Measurements from ENCODE around the gene MCM9. TPM values are rescaled to one million over a fixed set of nuclear protein-coding genes. Genes with fewer than 3 reads are reported as not detected.

Gene MCM9
- total RNA-seq, 2 donors from 2014 or later: 13.6 to 24.8 TPM

- Histone ChIP-seq H3K4me3 (no peak overlapping the region), H3K27me3 (replicated peaks; ENCODE audit: insufficient read depth) (no peaks in the 10 kb centered on the region), H3K27ac (no peak overlapping the region), H3K9me3 (no peaks in the 10 kb centered on the region), H3K4me1 (replicated peaks) (no peaks in the 10 kb centered on the region), H3K36me3 (no peaks in the 10 kb centered on the region)
- 72% methylated on average over 2 of the region's 2 CpGs for WGBS
- DNase-seq (ENCODE audit: low spot score): no peak
- TF ChIP-seq POLR2AphosphoS5 (IDR thresholded peaks at IDR 0.05) (no peak), CTCF (IDR thresholded peaks at IDR 0.05) (no peak)
- intact Hi-C loops (cut with DNase I): no loop called here
Observed at GRCh38 chr6:118953391-118953790, 18.4 kb upstream of the MCM9 start.

- 96% methylated on average over 2 of the region's 2 CpGs for WGBS
- H3K27ac ChIP-seq: no peak overlapping the region
- H3K4me1 ChIP-seq (replicated peaks): no peaks in the 10 kb centered on the region
- no peak for TF ChIP-seq POLR2A (IDR thresholded peaks at IDR 0.05)
- no peak for TF ChIP-seq CTCF (IDR thresholded peaks at IDR 0.05)
- no peak for TF ChIP-seq POLR2AphosphoS5 (IDR thresholded peaks at IDR 0.05)
- H3K27me3 ChIP-seq (replicated peaks; ENCODE audit: insufficient read depth): no peaks in the 10 kb centered on the region
- intact Hi-C loops (cut with DNase I): no loop called here
- no peaks in the 10 kb centered on the region for H3K9me3 ChIP-seq
- H3K36me3 ChIP-seq: no peaks in the 10 kb centered on the region
- DNase-seq (ENCODE audit: low spot score): no peak
- H3K4me3 ChIP-seq: no peak overlapping the region
Observed at GRCh38 chr6:118952683-118953082, 17.7 kb upstream of the MCM9 start.

GRCh38 chr6:118945217-118945616, 10.3 kb upstream of the MCM9 start:
- no peaks in the 10 kb centered on the region for H3K27me3 ChIP-seq (replicated peaks; ENCODE audit: insufficient read depth)
- no peak overlapping the region for H3K27ac ChIP-seq
- DNase-seq (ENCODE audit: low spot score): no peak
- intact Hi-C loops (cut with DNase I): no loop called here
- H3K9me3 ChIP-seq: no peaks in the 10 kb centered on the region
- H3K4me3 ChIP-seq: no peak overlapping the region
- TF ChIP-seq POLR2AphosphoS5 (IDR thresholded peaks at IDR 0.05) (no peak), POLR2A (IDR thresholded peaks at IDR 0.05) (no peak), CTCF (IDR thresholded peaks at IDR 0.05) (no peak)
- H3K4me1 ChIP-seq (replicated peaks): no peaks in the 10 kb centered on the region
- H3K36me3 ChIP-seq: no peaks in the 10 kb centered on the region

GRCh38 chr6:118940770-118941169, 5.8 kb upstream of the MCM9 start:
- TF ChIP-seq CTCF (IDR thresholded peaks at IDR 0.05) (no peak), POLR2A (IDR thresholded peaks at IDR 0.05) (no peak), POLR2AphosphoS5 (IDR thresholded peaks at IDR 0.05) (no peak)
- no peaks in the 10 kb centered on the region for H3K27me3 ChIP-seq (replicated peaks; ENCODE audit: insufficient read depth)
- H3K9me3 ChIP-seq: no peaks in the 10 kb centered on the region
- H3K4me3 ChIP-seq: no peak overlapping the region
- DNase-seq (ENCODE audit: low spot score): no peak
- no peaks in the 10 kb centered on the region for H3K4me1 ChIP-seq (replicated peaks)
- H3K36me3 ChIP-seq: no peaks in the 10 kb centered on the region
- 72% methylated on average over 2 of the region's 2 CpGs for WGBS
- no peak overlapping the region for H3K27ac ChIP-seq
- intact Hi-C loops (cut with DNase I): no loop called here

- intact Hi-C loops (cut with DNase I): no loop called here
- WGBS: 82% methylated on average over 1 of the region's 1 CpG
- TF ChIP-seq POLR2A (IDR thresholded peaks at IDR 0.05): no peak
- TF ChIP-seq CTCF (IDR thresholded peaks at IDR 0.05): no peak
- no peak for TF ChIP-seq POLR2AphosphoS5 (IDR thresholded peaks at IDR 0.05)
Observed at GRCh38 chr6:118939683-118940082, 4.7 kb upstream of the MCM9 start.

More at GRCh38 chr6:118939683-118940082, 4.7 kb upstream of the MCM9 start:
- DNase-seq (ENCODE audit: low spot score): no peak
- H3K27me3 ChIP-seq (replicated peaks; ENCODE audit: insufficient read depth): no peaks in the 10 kb centered on the region
- no peaks in the 10 kb centered on the region for H3K36me3 ChIP-seq
- H3K4me1 ChIP-seq (replicated peaks): no peaks in the 10 kb centered on the region
- H3K27ac ChIP-seq: no peak overlapping the region
- no peak overlapping the region for H3K4me3 ChIP-seq
- no peaks in the 10 kb centered on the region for H3K9me3 ChIP-seq
